Skeletal muscle cell (primary cell): ENCODE data around the gene IFNA7.
"Not testable (repeated sequence)": the region's sequence is repeated elsewhere in the genome, so short reads cannot be mapped to it uniquely, and the experiment has no call there.

Source experiments
- DNase-seq: peaks from one replicate; pipeline ENCODE4 v3.0.0-alpha.2; 2010; ENCODE audit warnings: low read depth
- H3K4me3 ChIP-seq: 2 replicates; pipeline ENCODE4 v1.5.1; 2011; ENCODE audit warnings: low read depth, mild to moderate bottlenecking, control low read depth, low read length, moderate library complexity

The IFNA7 gene

DNA sequence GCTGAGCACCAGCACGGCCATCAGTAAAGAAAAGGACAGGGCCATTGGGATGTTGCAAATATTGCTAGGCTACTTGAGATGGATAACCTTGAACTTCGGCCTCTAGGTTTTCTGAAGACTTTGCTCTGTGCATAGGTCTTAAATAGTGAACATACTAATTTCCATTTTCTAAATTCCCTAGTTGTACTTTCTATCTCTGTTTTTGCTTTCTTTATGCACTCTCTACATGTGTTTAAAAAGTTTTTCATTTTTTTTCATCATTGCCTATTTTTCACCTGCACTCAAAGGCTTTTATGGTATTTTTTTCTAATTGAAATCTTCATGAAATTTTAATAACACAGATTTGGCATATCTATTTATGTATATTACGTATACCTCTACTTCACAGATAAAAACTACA lies 14.5 kb downstream of the IFNA7 start, which contains the start of gene IFNA4:
TSS of gene IFNA4 (minus strand) at position 101 of the 400 bp plus-strand sequence. CDS start at position 45, 56 bp downstream.
- not testable (repeated sequence) for DNase-seq, H3K4me3 ChIP-seq

DNA sequence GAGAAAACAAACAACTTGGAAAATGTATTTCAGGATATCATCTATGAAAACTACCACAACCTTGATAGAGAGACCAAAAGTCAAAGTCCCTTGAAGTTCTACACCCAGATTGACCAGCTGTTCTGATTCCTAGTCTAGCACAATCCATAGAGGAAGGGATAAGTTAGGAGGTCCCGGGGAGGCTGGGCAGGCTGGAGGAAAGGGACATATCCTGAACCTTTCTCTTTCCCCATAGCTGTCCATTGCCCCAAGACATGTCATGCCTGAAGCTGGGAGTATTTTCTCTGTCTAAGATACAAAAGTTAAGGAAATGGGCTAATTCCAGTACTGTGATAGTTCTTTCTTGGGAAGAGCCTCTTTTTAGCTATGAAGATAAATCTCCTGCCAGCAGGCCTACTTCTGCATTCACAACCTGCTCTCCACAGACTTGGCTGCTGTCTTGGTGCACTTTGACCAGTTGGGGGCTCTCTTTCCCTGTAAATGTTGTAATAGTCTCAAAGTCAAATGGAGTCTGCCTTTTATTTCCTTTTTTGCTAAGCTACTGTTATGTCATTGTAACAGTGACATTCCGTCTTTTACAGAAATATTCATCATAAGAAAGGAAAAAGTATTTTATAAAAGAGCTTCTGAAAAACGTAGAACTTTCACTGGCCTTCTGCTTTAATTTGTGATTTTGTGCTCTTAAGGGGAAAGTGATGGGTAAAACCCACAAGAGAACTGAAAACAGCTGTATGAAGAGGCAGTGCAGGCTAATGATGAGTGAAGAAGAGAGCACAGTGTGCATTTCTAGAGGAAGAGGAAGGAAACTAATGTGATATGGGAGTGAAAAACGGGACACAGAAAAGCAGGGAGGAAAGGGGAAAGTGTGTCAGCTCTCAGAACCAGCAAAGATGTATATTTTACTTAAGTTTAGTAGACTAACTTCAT lies 18.9 kb downstream of the IFNA7 start:
- not testable (repeated sequence) for DNase-seq, H3K4me3 ChIP-seq

DNA sequence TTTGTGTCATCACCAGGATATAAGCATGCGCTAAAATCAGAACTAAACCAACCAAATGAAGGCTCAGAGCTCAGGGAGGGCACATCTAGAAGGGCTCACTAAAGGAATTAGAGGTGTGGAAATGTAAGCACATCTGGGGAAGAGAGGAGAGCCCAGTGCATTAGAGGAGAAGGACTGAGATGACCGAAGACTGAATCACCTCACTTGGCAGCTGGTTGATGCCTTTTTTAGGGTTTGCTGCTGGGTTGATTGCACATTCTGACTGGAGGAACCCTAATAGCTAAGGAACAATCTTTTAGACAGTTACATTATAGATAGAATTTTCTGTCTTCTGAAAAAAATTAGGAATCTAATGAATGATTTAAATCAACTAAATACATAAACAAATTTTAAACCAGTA lies 27.3 kb downstream of the IFNA7 start:
- H3K4me3 ChIP-seq, result no peak overlapping the region
- no peak for DNase-seq

DNA sequence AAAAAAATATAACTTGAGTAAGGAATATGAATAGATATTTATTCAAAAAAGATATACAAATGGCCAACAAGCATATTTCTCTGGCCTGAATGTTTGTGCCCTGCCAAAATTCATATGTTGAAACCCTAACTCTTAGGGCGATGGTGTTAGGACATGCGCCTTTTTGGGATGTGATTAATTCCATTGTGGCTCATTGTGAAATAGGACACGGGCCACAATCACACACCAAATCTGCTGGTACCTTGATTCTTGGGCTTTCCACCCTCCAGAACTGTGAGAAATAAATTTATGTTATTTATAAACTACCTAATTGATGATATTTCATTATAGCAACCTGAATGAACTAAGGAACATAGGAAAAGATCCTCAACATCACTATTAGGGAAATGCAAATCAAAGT lies 29.8 kb downstream of the IFNA7 start:
- no peak overlapping the region for H3K4me3 ChIP-seq
- no peak for DNase-seq

- DNase-seq, result no peak
- H3K4me3 ChIP-seq, result no peak overlapping the region
Measured at GRCh38 chr9:21171351-21171750, 30.7 kb downstream of the IFNA7 start.

DNA sequence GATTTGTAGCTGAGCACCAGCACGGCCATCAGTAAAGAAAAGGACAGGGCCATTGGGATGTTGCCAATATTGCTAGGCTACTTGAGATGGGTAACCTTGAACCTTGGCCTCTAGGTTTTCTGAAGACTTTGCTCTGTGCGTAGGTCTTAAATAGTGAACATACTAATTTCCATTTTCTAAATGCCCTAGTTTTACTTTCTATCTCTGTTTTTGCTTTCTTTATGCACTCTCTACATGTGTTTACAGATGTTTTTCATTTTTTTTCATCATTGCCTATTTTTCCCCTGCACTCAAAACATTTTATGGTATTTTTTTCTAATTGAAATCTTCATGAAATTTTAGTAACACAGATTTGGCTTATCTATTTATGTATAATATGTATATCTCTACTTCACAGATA lies 35.4 kb downstream of the IFNA7 start, which contains the start of gene IFNA21:
TSS of gene IFNA21 (minus strand) at position 101 of the 400 bp plus-strand sequence. CDS start at position 53, 48 bp downstream.
- not testable (repeated sequence) for H3K4me3 ChIP-seq, DNase-seq

DNA sequence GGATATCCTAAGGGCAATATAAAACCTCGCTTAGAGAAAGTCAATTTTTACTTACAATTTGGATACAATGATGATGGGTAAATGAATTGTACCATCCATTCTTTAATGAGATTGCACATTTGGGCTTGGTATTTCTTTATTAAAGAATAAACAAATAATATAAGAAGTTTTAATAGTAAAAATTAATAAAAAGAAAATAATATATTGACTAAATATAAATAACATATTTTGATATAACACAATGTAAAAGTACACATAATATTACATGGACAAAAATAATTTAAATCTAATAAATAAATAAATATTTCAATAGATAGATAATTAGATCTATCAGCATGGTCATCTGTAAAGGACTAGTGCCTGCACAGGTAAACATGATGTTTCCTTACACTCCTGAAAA lies 36.5 kb downstream of the IFNA7 start:
- H3K4me3 ChIP-seq, result no peak overlapping the region
- DNase-seq, result no peak

- H3K4me3 ChIP-seq, result no peak overlapping the region
- peak; percentile 4 for DNase-seq
Measured at GRCh38 chr9:21160178-21160577, 41.8 kb downstream of the IFNA7 start.

GRCh38 chr9:21155501-21155900 lies 46.5 kb downstream of the IFNA7 start:
- H3K4me3 ChIP-seq, result no peak overlapping the region
- no peak for DNase-seq

DNA sequence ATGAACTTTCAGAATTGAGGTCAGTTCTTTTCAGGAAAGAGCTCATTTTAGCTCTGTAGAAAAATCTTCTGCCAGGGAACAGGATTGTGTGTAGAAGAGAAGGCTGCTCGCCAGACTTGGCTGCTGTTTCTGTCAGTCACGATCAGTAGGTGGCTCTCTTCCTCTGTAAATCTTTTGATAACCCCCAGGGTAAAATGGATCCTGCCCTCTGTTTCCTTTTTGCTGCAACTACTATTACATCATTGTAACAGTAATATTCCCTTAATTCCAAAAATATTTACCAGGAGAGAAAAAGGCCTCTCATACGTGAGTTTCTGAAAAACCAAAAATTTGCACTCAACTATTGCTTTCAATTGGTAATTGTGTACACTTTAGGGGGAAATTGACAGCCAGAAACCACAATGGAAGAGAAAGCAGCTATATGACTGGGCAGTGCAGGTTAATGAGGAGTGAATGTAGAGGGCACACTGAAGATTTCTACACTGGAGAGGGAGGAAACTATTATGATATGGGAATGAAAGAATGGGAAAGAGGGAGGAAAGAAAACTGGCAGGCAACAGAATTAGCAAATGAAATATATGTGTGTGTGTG lies 47.9 kb downstream of the IFNA7 start:
- H3K4me3 ChIP-seq, result no peak overlapping the region
- DNase-seq, result peak; percentile 17

GRCh38 chr9:21153336-21154017 lies 48.5 kb downstream of the IFNA7 start:
- no peak overlapping the region for H3K4me3 ChIP-seq
- peak; percentile 17 for DNase-seq
